ENCODE results near the gene THSD4. TPM values are rescaled to one million over a fixed set of nuclear protein-coding genes. Genes with fewer than 3 reads are reported as not detected.

THSD4 gene
- total RNA-seq, 2 experiments from 2014 or later, result not detected

GRCh38 chr15:71112429-71112828 is 2.8 kb upstream of the THSD4 start:
- DNase-seq (no peak), ATAC-seq (ENCODE audit: poor library complexity) (no peak)
- H3K4me3 ChIP-seq (ENCODE audit: low read length), result no peak overlapping the region
- no peak overlapping the region for H3K27ac ChIP-seq (ENCODE audit: low read depth in 1 of 2, low read length in 2 of 2)
- Mint-ChIP-seq H3K4me3 (no peak overlapping the region), H3K36me3 (ENCODE audit: low read depth) (no peaks in the 10 kb centered on the region), H3K27ac (no peak overlapping the region), H3K27me3 (peaks cover 65% of the 10 kb centered on the region), H3K4me1 (ENCODE audit: low read depth) (peaks cover 8% of the 10 kb centered on the region), H3K9me3 (no peaks in the 10 kb centered on the region)
- ChIA-PET CTCF (no interaction called here), POLR2A (no interaction called here)
- no peak for TF ChIP-seq CTCF (IDR thresholded peaks at IDR 0.05)
- peaks cover 19 to 31% of the 10 kb centered on the region in 2 experiments for H3K27me3 ChIP-seq (ENCODE audit: control insufficient read depth in 1 of 2, insufficient read depth in 2 of 2, low read length in 2 of 2)
- no peaks in the 10 kb centered on the region for H3K36me3 ChIP-seq (ENCODE audit: insufficient read depth, low read length)
- peaks cover 11% of the 10 kb centered on the region for H3K4me1 ChIP-seq (ENCODE audit: insufficient read depth, low read length)
- H3K9me3 ChIP-seq (ENCODE audit: control insufficient read depth in 1 of 2, insufficient read depth in 1 of 2, low read length in 2 of 2), result peaks cover 0 to 4% of the 10 kb centered on the region in 2 experiments
- intact Hi-C loops (cut with DNase I, micrococcal nuclease), result no loop called here

- Histone ChIP-seq H3K27me3 (ENCODE audit: control insufficient read depth in 1 of 2, insufficient read depth in 2 of 2, low read length in 2 of 2) (peaks cover 21 to 37% of the 10 kb centered on the region in 2 experiments), H3K4me3 (ENCODE audit: low read length) (no peak overlapping the region), H3K9me3 (ENCODE audit: control insufficient read depth in 1 of 2, insufficient read depth in 1 of 2, low read length in 2 of 2) (peaks cover 0 to 4% of the 10 kb centered on the region in 2 experiments), H3K4me1 (ENCODE audit: insufficient read depth, low read length) (peaks cover 11% of the 10 kb centered on the region), H3K36me3 (ENCODE audit: insufficient read depth, low read length) (no peaks in the 10 kb centered on the region), H3K27ac (ENCODE audit: low read depth in 1 of 2, low read length in 2 of 2) (no peak overlapping the region)
- Mint-ChIP-seq H3K27me3 (peaks cover 72% of the 10 kb centered on the region), H3K9me3 (no peaks in the 10 kb centered on the region), H3K4me1 (ENCODE audit: low read depth) (peaks cover 8% of the 10 kb centered on the region), H3K36me3 (ENCODE audit: low read depth) (no peaks in the 10 kb centered on the region), H3K4me3 (peak overlapping the region; percentile 30), H3K27ac (no peak overlapping the region)
- TF ChIP-seq CTCF (IDR thresholded peaks at IDR 0.05), result no peak
- intact Hi-C loops (cut with DNase I, micrococcal nuclease), result loop anchor here (2.0 kb wide), 2 partner anchors 327 to 329 kb away; no protein-coding TSS in a partner anchor
- DNase-seq, result no peak
- no peak for ATAC-seq (ENCODE audit: poor library complexity)
- ChIA-PET CTCF (no interaction called here), POLR2A (no interaction called here)
Observed at GRCh38 chr15:71114066-71114680, 1.1 kb upstream of the THSD4 start.

- ChIA-PET CTCF (no interaction called here), POLR2A (no interaction called here)
- intact Hi-C loops (cut with DNase I, micrococcal nuclease), result loop anchor here (2.0 kb wide), 2 partner anchors 325 to 327 kb away; no protein-coding TSS in a partner anchor
- no peaks in the 10 kb centered on the region for H3K36me3 Mint-ChIP-seq (ENCODE audit: low read depth)
- H3K27me3 Mint-ChIP-seq, result peaks cover 70% of the 10 kb centered on the region
- ATAC-seq (ENCODE audit: poor library complexity) (no peak), DNase-seq (peak in 1 of 14 experiments; percentile 16)
- Histone ChIP-seq H3K4me1 (ENCODE audit: insufficient read depth, low read length) (peaks cover 11% of the 10 kb centered on the region), H3K9me3 (ENCODE audit: control insufficient read depth in 1 of 2, insufficient read depth in 1 of 2, low read length in 2 of 2) (peaks cover 0 to 4% of the 10 kb centered on the region in 2 experiments), H3K27ac (ENCODE audit: low read depth in 1 of 2, low read length in 2 of 2) (no peak overlapping the region), H3K27me3 (ENCODE audit: control insufficient read depth in 1 of 2, insufficient read depth in 2 of 2, low read length in 2 of 2) (peaks cover 21 to 37% of the 10 kb centered on the region in 2 experiments), H3K36me3 (ENCODE audit: insufficient read depth, low read length) (no peaks in the 10 kb centered on the region), H3K4me3 (ENCODE audit: low read length) (no peak overlapping the region)
- H3K4me1 Mint-ChIP-seq (ENCODE audit: low read depth), result peaks cover 8% of the 10 kb centered on the region
- H3K27ac Mint-ChIP-seq, result no peak overlapping the region
- no peak for TF ChIP-seq CTCF (IDR thresholded peaks at IDR 0.05)
- H3K4me3 Mint-ChIP-seq, result peak overlapping the region; percentile 48
- H3K9me3 Mint-ChIP-seq, result no peaks in the 10 kb centered on the region
Observed at GRCh38 chr15:71115567-71116351, 488 bp downstream of the THSD4 start.

All from CD4-positive, alpha-beta T cell (primary cell).